Calu3 (cell line): ENCODE measurements around the gene CALN1. TPM values are rescaled to one million over a fixed set of nuclear protein-coding genes. Genes with fewer than 3 reads are reported as not detected.

Experiments used
- BruUV-seq: library from RNA; stranded (reverse); fragments of 400-500 nt; replicated peaks from 2 replicates; lab custom pipeline; 2021; lab: Mats Ljungman, UMichigan
- CTCF ChIA-PET: fragments of 300-600 bp; sonication (Branson Sonifier 250); formaldehyde crosslinking; loops from one replicate; lab custom pipeline; 2022; ENCODE audit warnings: antibody characterized with exemption; lab: Charles Lee
- DNase-seq: peaks from one replicate; pipeline ENCODE4 v3.0.0; 2022
- H3K27ac Mint-ChIP-seq: one replicate; pipeline ENCODE4 v1.8.0; 2022; ENCODE audit warnings: mixed read lengths; ENCODE audit not compliant: unreplicated experiment
- H3K27me3 Mint-ChIP-seq: one replicate; pipeline ENCODE4 v1.8.0; 2022; ENCODE audit warnings: mixed read lengths; ENCODE audit not compliant: unreplicated experiment
- H3K36me3 Mint-ChIP-seq: one replicate; pipeline ENCODE4 v1.8.0; 2022; ENCODE audit warnings: mild to moderate bottlenecking, moderate library complexity, mixed read lengths; ENCODE audit not compliant: insufficient read depth, unreplicated experiment
- H3K4me1 Mint-ChIP-seq: one replicate; pipeline ENCODE4 v1.8.0; 2022; ENCODE audit warnings: mild to moderate bottlenecking, low read depth, mixed read lengths; ENCODE audit not compliant: unreplicated experiment
- H3K4me3 Mint-ChIP-seq: one replicate; pipeline ENCODE4 v1.8.0; 2022; ENCODE audit warnings: mild to moderate bottlenecking, low read depth, moderate library complexity, mixed read lengths; ENCODE audit not compliant: unreplicated experiment
- H3K9me3 Mint-ChIP-seq: one replicate; pipeline ENCODE4 v1.8.0; 2022; ENCODE audit warnings: low read depth, mixed read lengths; ENCODE audit not compliant: unreplicated experiment
- CTCF ChIP-seq: fragments of 200-600 bp; IDR thresholded peaks from one replicate; pipeline ENCODE4 v1.8.0; 2022; ENCODE audit warnings: antibody characterized with exemption; ENCODE audit not compliant: unreplicated experiment
- intact Hi-C: fragments of 100-400 bp; cut with micrococcal nuclease; formaldehyde crosslinking; loops from one replicate; pipeline ENCODE4 v1.10.0; 2022; ENCODE audit not compliant: unreplicated experiment
- total RNA-seq: library from RNA; stranded (reverse); gene quantifications from 2 replicates; pipeline ENCODE4 v1.2.3, GENCODE V29; 2022

Gene CALN1
- total RNA-seq, 1 experiment from 2014 or later: not detected

GRCh38 chr7:71784180-71784579, 628.0 kb downstream of the CALN1 start:
- Mint-ChIP-seq H3K27me3 (no peaks in the 10 kb centered on the region), H3K9me3 (peaks cover 6% of the 10 kb centered on the region), H3K4me1 (no peaks in the 10 kb centered on the region), H3K36me3 (no peaks in the 10 kb centered on the region), H3K4me3 (no peak overlapping the region), H3K27ac (no peak overlapping the region)
- no TSS peak for BruUV-seq
- no peak for DNase-seq
- intact Hi-C loops: no loop called here
- CTCF ChIA-PET: no interaction called here
- TF ChIP-seq CTCF: no peak

- TF ChIP-seq CTCF: no peak
Observed at GRCh38 chr7:71783779-71784178, 628.4 kb downstream of the CALN1 start.

GRCh38 chr7:71782051-71782450, 630.1 kb downstream of the CALN1 start:
- Mint-ChIP-seq H3K36me3 (no peaks in the 10 kb centered on the region), H3K27me3 (no peaks in the 10 kb centered on the region), H3K27ac (no peak overlapping the region), H3K9me3 (peaks cover 4% of the 10 kb centered on the region), H3K4me3 (no peak overlapping the region), H3K4me1 (no peaks in the 10 kb centered on the region)
- intact Hi-C loops: no loop called here
- CTCF ChIA-PET: no interaction called here
- BruUV-seq: no TSS peak
- DNase-seq: no peak
- TF ChIP-seq CTCF: no peak

More at GRCh38 chr7:71783779-71784178, 628.4 kb downstream of the CALN1 start:
- no TSS peak for BruUV-seq
- CTCF ChIA-PET: no interaction called here
- Mint-ChIP-seq H3K27ac (no peak overlapping the region), H3K4me3 (no peak overlapping the region), H3K36me3 (no peaks in the 10 kb centered on the region), H3K4me1 (no peaks in the 10 kb centered on the region), H3K9me3 (peaks cover 6% of the 10 kb centered on the region), H3K27me3 (no peaks in the 10 kb centered on the region)
- no peak for DNase-seq
- intact Hi-C loops: no loop called here

GRCh38 chr7:71780282-71780681, 631.9 kb downstream of the CALN1 start:
- Mint-ChIP-seq H3K27ac (no peak overlapping the region), H3K9me3 (peaks cover 4% of the 10 kb centered on the region), H3K4me3 (no peak overlapping the region), H3K4me1 (no peaks in the 10 kb centered on the region), H3K27me3 (no peaks in the 10 kb centered on the region), H3K36me3 (no peaks in the 10 kb centered on the region)
- no peak for TF ChIP-seq CTCF
- BruUV-seq: no TSS peak
- CTCF ChIA-PET: interaction anchor here (0.7 kb wide), 1 partner anchor 1670 kb away, joined by 3 read pairs; no protein-coding TSS in a partner anchor
- intact Hi-C loops: no loop called here
- no peak for DNase-seq
